K562 (cell line): Measurements from ENCODE around the gene RNF214. TPM values are rescaled to one million over a fixed set of nuclear protein-coding genes. Genes with fewer than 3 reads are reported as not detected.
A peak's percentile ranks its signal among the peaks of the same experiment; 100 is the strongest.

Experiments
- ATAC-seq: fragments of 200-7000 bp; cut with Tn5 transposase; 3 replicates; pipeline ENCODE4 v1.9.1; 2020; ENCODE audit warnings: moderate library complexity
- BruUV-seq: library from RNA; stranded (reverse); fragments of 400-500 nt; replicated peaks from 2 replicates; lab custom pipeline; 2021; lab: Mats Ljungman, UMichigan
- CTCF ChIA-PET: fragments of 300-600 bp; formaldehyde crosslinking; extraction: SDS; loops from one replicate; lab custom pipeline; 2021; ENCODE audit warnings: low intra/inter-chr PET ratio; lab: Yijun Ruan, JAX
- POLR2A ChIA-PET: fragments of 300-600, 350-650 bp; sonication (Branson Sonifier 250); formaldehyde crosslinking; extraction: SDS; loops from one replicate; lab custom pipeline; 2021; ENCODE audit warnings: antibody characterized with exemption, inconsistent platforms; lab: Yijun Ruan, JAX
- DNase-seq, 4 experiments: peaks; one replicate each; pipeline versions ENCODE4 v3.0.0 to v3.0.0-alpha.2; 2011 to 2018; ENCODE audit warnings: low spot score in 3 of 4, mixed read lengths in 3 of 4; ENCODE audit errors: extremely low read depth in 1 of 4
- FAIRE-seq: peaks from 2 replicates; lab custom pipeline; 2011; peaks lifted over from hg19 to GRCh38; lab: Jason Lieb, UNC
- H2AFZ ChIP-seq: 2 replicates; pipeline ENCODE4 v1.6.0; 2011; ENCODE audit warnings: low read depth, low read length, control low read depth, inconsistent platforms
- H3K27ac ChIP-seq: fragments of 200-600 bp; 3 replicates; pipeline ENCODE4 v1.8.0; 2011; ENCODE audit warnings: low read depth, mild to moderate bottlenecking, control low read depth, inconsistent platforms, low read length, moderate library complexity, mixed read lengths; ENCODE audit errors: extremely low read depth
- H3K27me3 ChIP-seq, 2 experiments: fragments of 300-600 bp in 1 of 2; 2 replicates in 1 of 2; 3 replicates in 1 of 2; pipeline versions ENCODE4 v1.6.0 to v1.8.0; 2011; ENCODE audit warnings: inconsistent platforms in 2 of 2, low read length in 2 of 2, mild to moderate bottlenecking in 1 of 2, mixed read lengths in 1 of 2, moderate library complexity in 1 of 2; ENCODE audit not compliant: control insufficient read depth in 2 of 2, insufficient read depth in 2 of 2
- H3K36me3 ChIP-seq: fragments of 300-600 bp; 3 replicates; pipeline ENCODE4 v1.8.0; 2011; ENCODE audit warnings: mild to moderate bottlenecking, low read length, inconsistent platforms; ENCODE audit not compliant: control insufficient read depth, insufficient read depth
- H3K4me1 ChIP-seq, 2 experiments: fragments of 200-600 bp in 1 of 2; replicated peaks in 1 of 2; 2 replicates in 1 of 2; 3 replicates in 1 of 2; pipeline versions ENCODE4 v1.5.1 to v1.8.0; 2011; ENCODE audit warnings: inconsistent platforms in 2 of 2, low read length in 2 of 2, mild to moderate bottlenecking in 1 of 2, mixed read lengths in 1 of 2, moderate library complexity in 1 of 2; ENCODE audit not compliant: control insufficient read depth in 2 of 2, insufficient read depth in 2 of 2
- H3K4me2 ChIP-seq: 2 replicates; pipeline ENCODE4 v1.6.1; 2011; ENCODE audit warnings: low read length, control low read depth, inconsistent platforms, mixed read lengths; ENCODE audit not compliant: insufficient read depth
- H3K4me3 ChIP-seq: fragments of 200-600 bp; sonication (generic), shearing (Covaris generic); 2 replicates; pipeline ENCODE4 v1.5.1; 2016; ENCODE audit warnings: control low read depth, inconsistent platforms
- H3K79me2 ChIP-seq: fragments of 200-600 bp; 3 replicates; pipeline ENCODE4 v1.8.0; 2011; ENCODE audit warnings: low read length, inconsistent platforms; ENCODE audit not compliant: control insufficient read depth, insufficient read depth
- H3K9ac ChIP-seq, 2 experiments: 2 replicates each; pipeline versions ENCODE4 v1.6.0 to v1.6.1; 2011; ENCODE audit warnings: low read depth in 2 of 2, low read length in 2 of 2, control low read depth in 1 of 2, inconsistent platforms in 1 of 2, mild to moderate bottlenecking in 1 of 2, mixed read lengths in 1 of 2; ENCODE audit not compliant: insufficient read depth in 1 of 2
- H3K9me1 ChIP-seq: one replicate; pipeline ENCODE4 v1.6.0; 2011; ENCODE audit warnings: inconsistent platforms, mild to moderate bottlenecking, low read length, moderate library complexity; ENCODE audit not compliant: control insufficient read depth, insufficient read depth
- H3K9me3 ChIP-seq: replicated peaks from 2 replicates; pipeline ENCODE4 v1.5.1; 2011; ENCODE audit warnings: low read depth, low read length, inconsistent platforms; ENCODE audit not compliant: control insufficient read depth, insufficient read depth
- H4K20me1 ChIP-seq: replicated peaks from 2 replicates; pipeline ENCODE4 v1.6.1; 2011; ENCODE audit warnings: low read length, inconsistent platforms, mixed read lengths; ENCODE audit not compliant: control insufficient read depth, insufficient read depth
- CTCF ChIP-seq, 3 experiments: IDR thresholded peaks in 2 of 3; conservative IDR thresholded peaks in 1 of 3; 2 replicates each; pipeline ENCODE4 v1.5.1; 2011 to 2012; ENCODE audit warnings: low read length in 3 of 3, mild to moderate bottlenecking in 3 of 3, control low read depth in 2 of 3, improper control_type of control experiment in 1 of 3, inconsistent platforms in 1 of 3, low read depth in 1 of 3, mixed read lengths in 1 of 3, moderate library complexity in 1 of 3; ENCODE audit not compliant: insufficient read depth in 2 of 3
- EGR1 ChIP-seq: fragments of 450-650 bp; conservative IDR thresholded peaks from 2 replicates; pipeline ENCODE4 v1.6.1; 2017; ENCODE audit warnings: mild to moderate bottlenecking
- FOXK2 ChIP-seq, 2 experiments: fragments of 450-650 bp; IDR thresholded peaks in 1 of 2; conservative IDR thresholded peaks in 1 of 2; 2 replicates each; pipeline ENCODE4 v1.6.1; 2016; ENCODE audit warnings: low read depth in 2 of 2, mild to moderate bottlenecking in 1 of 2
- MAX ChIP-seq: sonication (generic); formaldehyde crosslinking; IDR thresholded peaks from 2 replicates; pipeline ENCODE4 v1.9.0; 2022; ENCODE audit warnings: mild to moderate bottlenecking, missing genetic modification reagents
- NRF1 ChIP-seq, 2 experiments: fragments of 450-650 bp; IDR thresholded peaks in 1 of 2; conservative IDR thresholded peaks in 1 of 2; 2 replicates each; pipeline ENCODE4 v1.6.1; 2014; ENCODE audit warnings: mild to moderate bottlenecking in 2 of 2
- RREB1 ChIP-seq: fragments of 250-450 bp; sonication (Bioruptor Pico); IDR thresholded peaks from 2 replicates; pipeline ENCODE4 v1.4.0; 2020
- SMARCC2 ChIP-seq: fragments of 450-650 bp; IDR thresholded peaks from 2 replicates; pipeline ENCODE4 v1.6.1; 2017; ENCODE audit warnings: antibody characterized with exemption, moderate library complexity, mild to moderate bottlenecking, low read depth
- WHSC1 ChIP-seq: IDR thresholded peaks from one replicate; pipeline ENCODE4 v1.6.1; 2012; ENCODE audit warnings: low read length, control low read depth, inconsistent platforms
- ZBTB2 ChIP-seq: fragments of 450-650 bp; IDR thresholded peaks from 2 replicates; pipeline ENCODE4 v1.6.1; 2016; ENCODE audit warnings: antibody characterized with exemption
- ZBTB7A ChIP-seq: IDR thresholded peaks from 2 replicates; pipeline ENCODE4 v1.6.1; 2011; ENCODE audit warnings: low read depth, mild to moderate bottlenecking, low read length, moderate library complexity, borderline replicate concordance; ENCODE audit not compliant: control insufficient read depth
- WGBS: fragments of 100-300 bp; shearing (Covaris generic); methylation state at CpG from one replicate; pipeline ENCODE4 v1.1.6; 2016; ENCODE audit warnings: low coverage, mixed read lengths; ENCODE audit not compliant: insufficient coverage; ENCODE audit errors: missing lambda C conversion rate; 5-methylcytosine and 5-hydroxymethylcytosine counted together
- in situ Hi-C: fragments of 300-500 bp; cut with MboI; formaldehyde crosslinking; loops from 4 replicates; pipeline ENCODE4 v1.15.0; 2018; ENCODE audit warnings: inconsistent platforms, mixed read lengths
- intact Hi-C: fragments of 100-400 bp; cut with micrococcal nuclease; formaldehyde crosslinking; loops from 2 replicates; pipeline ENCODE4 v1.14.2; 2022
- polyA plus RNA-seq, 8 experiments: library from polyadenylated mRNA; depleted of rRNA in 4 of 8; stranded (reverse) in 5 of 8; unstranded in 3 of 8; fragments of >200 nt; fragmentation: Nextera tagmentation in 2 of 8; fragmentation: Illumina TruSeq in 1 of 8; extraction: Ambion mirVana in 2 of 8; extraction: Trizol in 1 of 8; gene quantifications; 2 replicates each; pipeline versions ENCODE4 v1.2.1 to v1.2.3, GENCODE V29; 2011 to 2014; ENCODE audit warnings: inconsistent platforms in 1 of 8, missing spikeins in 1 of 8
- total RNA-seq, 7 experiments: library from RNA; depleted of rRNA in 6 of 7; stranded (reverse); fragments of >200 nt in 6 of 7; fragmentation: Illumina TruSeq in 2 of 7; extraction: Trizol in 2 of 7; gene quantifications; 2 replicates each; pipeline versions ENCODE4 v1.2.1 to v1.2.3, GENCODE V29; 2011 to 2021; ENCODE audit warnings: low replicate concordance in 1 of 7

RNF214 gene
- total and polyA plus RNA-seq, 9 of the 15 experiments (the other 6 are each of a cell fraction or from before 2014, with no cell fraction given) = 6.6 to 24.8 (median 11.9) TPM

- intact Hi-C loops = no loop called here
- peak; percentile 6 for FAIRE-seq
- CTCF ChIA-PET = no interaction called here
- TF ChIP-seq NRF1 (conservative IDR thresholded peaks at IDR 0.05 in 1 of 2, IDR thresholded peaks at IDR 0.05 in 1 of 2) = 0 out of 4 replicates have a peak, but pooled peaks of 1 of the 2 experiments have one; percentile 31
- TF ChIP-seq MAX (CRISPR knock-in tag) = no peak
- no peak for TF ChIP-seq SMARCC2
- TF ChIP-seq WHSC1 = no peak
- no peak for TF ChIP-seq RREB1 (CRISPR knock-in tag)
- TF ChIP-seq ZBTB7A = peak; percentile 93
- TF ChIP-seq ZBTB2 = 0 out of 2 replicates have a peak, but pooled peaks have one; percentile 16
- peak; percentile 62 to 79 (median 66) for TF ChIP-seq CTCF (IDR thresholded peaks at IDR 0.05 in 2 of 3, conservative IDR thresholded peaks at IDR 0.05 in 1 of 3; ENCODE audit: insufficient read depth in 2 of 3, low read depth in 1 of 3, low read length in 3 of 3)
- no peak for TF ChIP-seq FOXK2 (conservative IDR thresholded peaks at IDR 0.05 in 1 of 2, IDR thresholded peaks at IDR 0.05 in 1 of 2; ENCODE audit: low read depth in 2 of 2)
- TF ChIP-seq EGR1 = 0 out of 2 replicates have a peak, but pooled peaks have one; percentile 43
Observed at GRCh38 chr11:117197516-117198456, 34.7 kb upstream of the RNF214 start.

More at GRCh38 chr11:117197516-117198456, 34.7 kb upstream of the RNF214 start:
- no TSS peak for BruUV-seq
- POLR2A ChIA-PET = interaction anchor here (0.6 to 1.2 kb wide), 4 partner anchors 23 to 355 kb away, joined by 3 to 5 read pairs (median 3); partner anchors contain the start of gene PAFAH1B2
- Histone ChIP-seq H3K27ac (no peak overlapping the region), H3K9me3 (no peaks in the 10 kb centered on the region), H3K4me2 (no peak overlapping the region), H3K27me3 (no peaks in the 10 kb centered on the region), H3K4me1 (peaks cover 0 to 30% of the 10 kb centered on the region in 2 experiments; a peak in 3 of 5 replicates), H4K20me1 (no peaks in the 10 kb centered on the region; the same call in none of the 2 replicates), H3K36me3 (peaks cover 12% of the 10 kb centered on the region; the same call in 2 of the 3 replicates), H3K79me2 (no peaks in the 10 kb centered on the region), H2AFZ (no peak overlapping the region), H3K4me3 (no peak overlapping the region), H3K9ac (no peak overlapping the region), H3K9me1 (no peaks in the 10 kb centered on the region)
- peak; percentile 75 for ATAC-seq
- DNase-seq = peak; percentile 43 to 56 (median 50)
- WGBS = 50% methylated on average over 17 of the region's 17 CpGs
- in situ Hi-C loops = no loop called here
